HCT116 (cell line): Measurements from ENCODE around the gene RAPGEF3. TPM values are rescaled to one million over a fixed set of nuclear protein-coding genes. Genes with fewer than 3 reads are reported as not detected.

Experiments
- ATAC-seq: fragments of 200-7000 bp; cut with Tn5 transposase; 2 replicates; pipeline ENCODE4 v1.9.1; 2020; ENCODE audit warnings: mild to moderate bottlenecking, moderate library complexity
- BruUV-seq: library from RNA; stranded (reverse); fragments of 400-500 nt; replicated peaks from 2 replicates; lab custom pipeline; 2021; lab: Mats Ljungman, UMichigan
- CTCF ChIA-PET: fragments of 300-600 bp; sonication (Branson Sonifier 250); formaldehyde crosslinking; loops from one replicate; lab custom pipeline; 2021; ENCODE audit warnings: antibody characterized with exemption; lab: Charles Lee
- POLR2A ChIA-PET: fragments of 300-600, 350-600 bp; sonication (Branson Sonifier 250); formaldehyde crosslinking; loops from one replicate; lab custom pipeline; 2021; ENCODE audit warnings: antibody characterized with exemption; lab: Charles Lee
- RAD21 ChIA-PET, 2 experiments: fragments of 300-600 bp; sonication (Branson Sonifier 250); formaldehyde crosslinking; loops; one replicate each; lab custom pipeline; 2023; ENCODE audit warnings: low total read pairs in 2 of 2; ENCODE audit not compliant: uncharacterized antibody in 2 of 2, unreplicated experiment in 2 of 2, low non-redundant PET in 1 of 2; lab: Charles Lee
- DNase-seq: peaks from one replicate; pipeline ENCODE4 v3.0.0-alpha.2; 2010; ENCODE audit warnings: low read depth, low spot score
- H2AFZ ChIP-seq: fragments of 200-600 bp; shearing (Covaris generic), sonication (generic); 2 replicates; pipeline ENCODE4 v1.6.1; 2017; ENCODE audit warnings: low read depth, mixed run types, mixed read lengths, antibody characterized with exemption, low read length; ENCODE audit not compliant: poor library complexity, severe bottlenecking
- H3K27ac ChIP-seq: 2 replicates; pipeline ENCODE4 v1.5.1; 2012; ENCODE audit warnings: low read depth, low read length
- H3K27me3 ChIP-seq: fragments of 200-600 bp; sonication (generic); 2 replicates; pipeline ENCODE4 v1.6.1; 2016; ENCODE audit warnings: mixed run types, low read length, mixed read lengths; ENCODE audit not compliant: insufficient read depth
- H3K36me3 ChIP-seq, 2 experiments: fragments of 200-500 bp in 1 of 2; fragments of 200-600 bp in 1 of 2; sonication (Bioruptor generic) in 1 of 2; sonication (generic) in 1 of 2; 2 replicates each; pipeline versions ENCODE4 v1.5.1 to v1.6.1; 2014 to 2016; ENCODE audit warnings: low read length in 2 of 2, inconsistent platforms in 1 of 2, mixed read lengths in 1 of 2, mixed run types in 1 of 2; ENCODE audit not compliant: insufficient read depth in 2 of 2, control insufficient read depth in 1 of 2
- H3K4me1 ChIP-seq, 2 experiments: fragments of 200-600 bp in 1 of 2; sonication (generic) in 1 of 2; 2 replicates each; pipeline versions ENCODE4 v1.5.1 to v1.6.1; 2012 to 2017; ENCODE audit warnings: low read length in 2 of 2, inconsistent platforms in 1 of 2, mild to moderate bottlenecking in 1 of 2, mixed read lengths in 1 of 2, mixed run types in 1 of 2, moderate library complexity in 1 of 2; ENCODE audit not compliant: insufficient read depth in 2 of 2, control insufficient read depth in 1 of 2
- H3K4me2 ChIP-seq: fragments of 200-600 bp; sonication (generic); 2 replicates; pipeline ENCODE4 v1.6.1; 2017; ENCODE audit warnings: mixed run types, low read length, mixed read lengths
- H3K4me3 ChIP-seq, 2 experiments: fragments of 200-600 bp in 1 of 2; sonication (generic) in 1 of 2; replicated peaks in 1 of 2; 2 replicates each; pipeline ENCODE4 v1.5.1; 2011 to 2016; ENCODE audit warnings: low read length in 2 of 2, control low read depth in 1 of 2, low read depth in 1 of 2, mild to moderate bottlenecking in 1 of 2, mixed read lengths in 1 of 2, mixed run types in 1 of 2
- H3K79me2 ChIP-seq: fragments of 200-600 bp; sonication (generic); 2 replicates; pipeline ENCODE4 v1.6.1; 2017; ENCODE audit warnings: mild to moderate bottlenecking, mixed run types, low read length, moderate library complexity, mixed read lengths; ENCODE audit not compliant: insufficient read depth
- H3K9ac ChIP-seq: fragments of 200-600 bp; sonication (generic); 2 replicates; pipeline ENCODE4 v1.6.1; 2016; ENCODE audit warnings: low read length, mixed read lengths
- H3K9me2 ChIP-seq: fragments of 200-600 bp; sonication (generic), shearing (Covaris generic); 2 replicates; pipeline ENCODE4 v1.6.1; 2017; ENCODE audit warnings: mixed run types, mild to moderate bottlenecking, moderate library complexity; ENCODE audit not compliant: insufficient read depth
- H3K9me3 ChIP-seq, 2 experiments: fragments of 200-500 bp in 1 of 2; fragments of 200-600 bp in 1 of 2; sonication (Bioruptor generic) in 1 of 2; sonication (generic) in 1 of 2; 2 replicates each; pipeline ENCODE4 v1.6.1; 2014 to 2017; ENCODE audit warnings: low read length in 2 of 2, mixed read lengths in 2 of 2, inconsistent platforms in 1 of 2, low read depth in 1 of 2, mild to moderate bottlenecking in 1 of 2, mixed run types in 1 of 2, moderate library complexity in 1 of 2; ENCODE audit not compliant: control insufficient read depth in 1 of 2, insufficient read depth in 1 of 2
- H4K20me1 ChIP-seq: fragments of 200-600 bp; sonication (generic), shearing (Covaris generic); 2 replicates; pipeline ENCODE4 v1.6.1; 2017; ENCODE audit warnings: mixed run types, mild to moderate bottlenecking, moderate library complexity; ENCODE audit not compliant: insufficient read depth
- CTCF ChIP-seq, 3 experiments: fragments of 200-600 bp in 1 of 3; sonication (generic) in 1 of 3; IDR thresholded peaks in 2 of 3; conservative IDR thresholded peaks in 1 of 3; 2 replicates each; pipeline ENCODE4 v1.5.1; 2012 to 2017; ENCODE audit warnings: low read depth in 2 of 3, low read length in 2 of 3, antibody characterized with exemption in 1 of 3, borderline replicate concordance in 1 of 3, control low read depth in 1 of 3, mild to moderate bottlenecking in 1 of 3, mixed read lengths in 1 of 3, mixed run types in 1 of 3, moderate library complexity in 1 of 3; ENCODE audit not compliant: insufficient read depth in 1 of 3
- ELF1 ChIP-seq: IDR thresholded peaks from 2 replicates; pipeline ENCODE4 v1.6.1; 2012; ENCODE audit warnings: low read depth, borderline replicate concordance
- MAX ChIP-seq: IDR thresholded peaks from 2 replicates; pipeline ENCODE4 v1.6.1; 2012
- RAD21 ChIP-seq: IDR thresholded peaks from 2 replicates; pipeline ENCODE4 v1.6.1; 2012; ENCODE audit warnings: low read depth, mild to moderate bottlenecking
- SIN3A ChIP-seq: IDR thresholded peaks from 2 replicates; pipeline ENCODE4 v1.6.1; 2012; ENCODE audit warnings: low read depth
- SRF ChIP-seq: IDR thresholded peaks from 2 replicates; pipeline ENCODE4 v1.6.1; 2012; ENCODE audit warnings: low read depth
- TCF7L2 ChIP-seq: IDR thresholded peaks from 2 replicates; pipeline ENCODE4 v1.7.0; 2011; ENCODE audit warnings: borderline replicate concordance, inconsistent platforms; ENCODE audit not compliant: insufficient read depth, insufficient read length; ENCODE audit errors: extremely low read depth
- ZNF274 ChIP-seq: fragments of 200-500 bp; sonication (Bioruptor generic); IDR thresholded peaks from 2 replicates; pipeline ENCODE4 v1.6.1; 2014; ENCODE audit warnings: mild to moderate bottlenecking, low read depth, low read length, inconsistent platforms
- intact Hi-C: fragments of 100-400 bp; cut with micrococcal nuclease; formaldehyde crosslinking; loops from 2 replicates; pipeline ENCODE4 v1.10.0; 2022
- total RNA-seq: library from RNA; stranded (reverse); gene quantifications from one replicate; pipeline ENCODE4 v1.2.1, GENCODE V29; 2021; ENCODE audit not compliant: unreplicated experiment

Gene RAPGEF3
- total RNA-seq, 1 experiment from 2014 or later, result 1.8 TPM

- no peaks in the 10 kb centered on the region for H3K27me3 ChIP-seq
- no peaks in the 10 kb centered on the region for H3K79me2 ChIP-seq
- no peaks in the 10 kb centered on the region for H3K4me1 ChIP-seq
- ChIA-PET RAD21 (interaction anchor here (0.7 to 1.4 kb wide), 5 partner anchors 29 to 654 kb away, joined by 3 read pairs; no protein-coding TSS in a partner anchor), POLR2A (no interaction called here), CTCF (interaction anchor here (0.6 to 2.3 kb wide), 11 partner anchors 9 to 665 kb away, joined by 3 to 22 read pairs (median 3); no protein-coding TSS in a partner anchor)
- no peak overlapping the region for H2AFZ ChIP-seq
- no peaks in the 10 kb centered on the region for H4K20me1 ChIP-seq
- ATAC-seq, result peak; percentile 75
- H3K4me3 ChIP-seq, result no peak overlapping the region
- H3K4me2 ChIP-seq, result no peak overlapping the region
- intact Hi-C loops, result loop anchor here (1.0 to 10.0 kb wide), 5 partner anchors 34 to 1342 kb away; no protein-coding TSS in a partner anchor
- BruUV-seq, result no TSS peak
- TF ChIP-seq MAX (no peak), CTCF (IDR thresholded peaks at IDR 0.05 in 2 of 3, conservative IDR thresholded peaks at IDR 0.05 in 1 of 3; ENCODE audit: borderline replicate concordance in 1 of 3, insufficient read depth in 1 of 3, low read depth in 2 of 3, low read length in 2 of 3) (peak; percentile 62 to 66 (median 63); a peak in 5 of 6 replicates), ELF1 (no peak), SRF (no peak), TCF7L2 (no peak), SIN3A (no peak), ZNF274 (no peak), RAD21 (peak; percentile 73)
- no peaks in the 10 kb centered on the region for H3K9me2 ChIP-seq
- peak; percentile 18 for DNase-seq
- H3K9ac ChIP-seq, result no peak overlapping the region
- H3K9me3 ChIP-seq, result no peaks in the 10 kb centered on the region
- no peak overlapping the region for H3K27ac ChIP-seq
- H3K36me3 ChIP-seq, result peaks cover 4 to 19% of the 10 kb centered on the region in 2 experiments; a peak in 2 of 4 replicates
Measured at GRCh38 chr12:47686645-47687240, 71.9 kb downstream of the RAPGEF3 start.

Other genes with a start within 250 kb of the RAPGEF3 start
- gene RPAP3, start 52.9 kb downstream of the RAPGEF3 start, total RNA-seq, result 48.3 TPM
- not detected for gene ENDOU, start 33.4 kb downstream of the RAPGEF3 start, total RNA-seq
- gene SLC48A1, start 14.4 kb upstream of the RAPGEF3 start, total RNA-seq, result 20.0 TPM
- 38.1 TPM for gene HDAC7, start 61.0 kb upstream of the RAPGEF3 start, total RNA-seq
- 9.5 TPM for gene VDR, start 146.1 kb upstream of the RAPGEF3 start, total RNA-seq
- 94.7 TPM for gene TMEM106C, start 204.7 kb upstream of the RAPGEF3 start, total RNA-seq
- 0.22 TPM for gene COL2A1, start 245.6 kb upstream of the RAPGEF3 start, total RNA-seq